Right lobe of liver (tissue), 6 donors: ENCODE results near the gene PPP1R9A. TPM values are rescaled to one million over a fixed set of nuclear protein-coding genes. Genes with fewer than 3 reads are reported as not detected.

Experiments
- ATAC-seq, 4 donors: fragments of 200-7000 bp; cut with Tn5 transposase; one replicate each; pipeline ENCODE4 v1.9.1; 2020; ENCODE audit warnings: mild to moderate bottlenecking in 4 of 4, moderate library complexity in 4 of 4
- DNase-seq, 3 donors: peaks; one replicate each; pipeline ENCODE4 v3.0.0-alpha.2; 2020
- H3K27ac ChIP-seq, 3 donors: fragments of 200-600 bp; one replicate each; pipeline ENCODE4 v1.8.0; 2022
- H3K27me3 ChIP-seq, 2 donors: fragments of 200-600 bp; one replicate each; pipeline ENCODE4 v1.8.0; 2022
- H3K36me3 ChIP-seq, 4 donors: fragments of 200-600 bp; sonication (generic) in 1 of 4; one replicate each; pipeline versions ENCODE4 v1.5.1 to v1.8.0; 2017 to 2022; ENCODE audit warnings: control low read depth in 1 of 4
- H3K4me1 ChIP-seq, 4 donors: fragments of 200-600 bp; sonication (generic) in 1 of 4; one replicate each; pipeline versions ENCODE4 v1.5.1 to v1.8.0; 2017 to 2022; ENCODE audit warnings: control low read depth in 1 of 4
- H3K4me3 ChIP-seq, 3 donors: fragments of 200-600 bp; one replicate each; pipeline ENCODE4 v1.8.0; 2022
- H3K9me3 ChIP-seq, 4 donors: fragments of 200-600 bp; sonication (generic) in 1 of 4; one replicate each; pipeline versions ENCODE4 v1.5.1 to v1.8.0; 2017 to 2022; ENCODE audit warnings: control low read depth in 1 of 4
- POLR2A ChIP-seq: fragments of 450-650 bp; IDR thresholded peaks from one replicate; pipeline ENCODE4 v1.6.1; 2017; ENCODE audit warnings: antibody characterized with exemption, mild to moderate bottlenecking
- WGBS: methylation state at CpG from one replicate; pipeline ENCODE4 v1.1.6; 2018; ENCODE audit warnings: low coverage, low lambda C conversion rate; ENCODE audit not compliant: insufficient coverage; ENCODE audit errors: missing lambda C conversion rate; 5-methylcytosine and 5-hydroxymethylcytosine counted together
- intact Hi-C, 2 donors: fragments of 100-400 bp; cut with DNase I; formaldehyde crosslinking; loops; one replicate each; pipeline versions ENCODE4 v1.11.2 to v1.14.1; 2022
- total RNA-seq, 6 experiments: library from RNA; depleted of rRNA in 2 of 6; stranded (reverse); fragments of >200 nt in 2 of 6; fragmentation: NEBNext Ultra II Directional in 3 of 6; extraction: Animal tissue kit (Norgen Biotek cat#: 25700) in 3 of 6; gene quantifications; one replicate each; pipeline versions ENCODE4 v1.1.0 to v1.2.4, GENCODE V29; 2016 to 2023
- TF ChIP-seq, protein P1 (sequence below), 4 donors: fragments of 200-600 bp in 3 of 4; fragments of 450-650 bp in 1 of 4; IDR thresholded peaks; one replicate each; pipeline versions ENCODE4 v1.5.1 to v1.8.0; 2016 to 2022; ENCODE audit warnings: antibody characterized with exemption in 4 of 4, mild to moderate bottlenecking in 2 of 4
- donor health status: DM: no; HTN: yes; CAD: no.
- donor health status: DM: no; HTN: no; CAD: no.
- donor health status: DM: no; HTN: no; CAD: no.
- donor health status: DM: no; HTN: yes; CAD: no.
- donor health status: DM: no; HTN: yes; CAD: no.

Gene PPP1R9A
- total RNA-seq, 6 experiments from 2014 or later, result 0.49 to 2.0 (median 0.81) TPM

DNA sequence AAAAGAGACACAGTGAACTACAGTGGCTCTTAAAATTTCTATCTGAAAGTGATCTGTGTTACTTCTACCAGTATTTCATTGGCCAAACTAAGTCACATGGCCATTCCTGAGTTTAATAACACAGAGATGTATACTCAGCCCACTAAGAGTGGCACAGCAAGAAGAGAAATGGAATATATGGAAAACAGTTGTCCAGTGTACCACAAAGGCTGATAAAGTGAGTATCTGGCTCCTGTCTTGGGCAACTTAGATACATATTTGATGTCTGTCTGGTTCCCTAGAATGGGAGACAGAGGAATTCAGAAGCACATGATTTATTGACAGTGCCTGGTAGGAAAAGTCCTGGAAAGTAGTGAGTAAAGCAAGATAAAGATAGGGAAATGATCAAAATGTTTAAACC lies 427.1 kb downstream of the PPP1R9A start:
- Histone ChIP-seq H3K27me3 (no peaks in the 10 kb centered on the region), H3K9me3 (no peaks in the 10 kb centered on the region), H3K4me3 (no peak overlapping the region), H3K36me3 (no peaks in the 10 kb centered on the region), H3K4me1 (peaks cover 0 to 7% (median 0%) of the 10 kb centered on the region in 4 donors), H3K27ac (no peak overlapping the region)
- no peak for DNase-seq
- ATAC-seq, result peak in 1 of 4 donors; percentile 9
- no peak for TF ChIP-seq POLR2A
- TF ChIP-seq, protein P1, sequence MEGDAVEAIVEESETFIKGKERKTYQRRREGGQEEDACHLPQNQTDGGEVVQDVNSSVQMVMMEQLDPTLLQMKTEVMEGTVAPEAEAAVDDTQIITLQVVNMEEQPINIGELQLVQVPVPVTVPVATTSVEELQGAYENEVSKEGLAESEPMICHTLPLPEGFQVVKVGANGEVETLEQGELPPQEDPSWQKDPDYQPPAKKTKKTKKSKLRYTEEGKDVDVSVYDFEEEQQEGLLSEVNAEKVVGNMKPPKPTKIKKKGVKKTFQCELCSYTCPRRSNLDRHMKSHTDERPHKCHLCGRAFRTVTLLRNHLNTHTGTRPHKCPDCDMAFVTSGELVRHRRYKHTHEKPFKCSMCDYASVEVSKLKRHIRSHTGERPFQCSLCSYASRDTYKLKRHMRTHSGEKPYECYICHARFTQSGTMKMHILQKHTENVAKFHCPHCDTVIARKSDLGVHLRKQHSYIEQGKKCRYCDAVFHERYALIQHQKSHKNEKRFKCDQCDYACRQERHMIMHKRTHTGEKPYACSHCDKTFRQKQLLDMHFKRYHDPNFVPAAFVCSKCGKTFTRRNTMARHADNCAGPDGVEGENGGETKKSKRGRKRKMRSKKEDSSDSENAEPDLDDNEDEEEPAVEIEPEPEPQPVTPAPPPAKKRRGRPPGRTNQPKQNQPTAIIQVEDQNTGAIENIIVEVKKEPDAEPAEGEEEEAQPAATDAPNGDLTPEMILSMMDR (IDR thresholded peaks at IDR 0.05), result no peak
- intact Hi-C loops, result no loop called here

DNA sequence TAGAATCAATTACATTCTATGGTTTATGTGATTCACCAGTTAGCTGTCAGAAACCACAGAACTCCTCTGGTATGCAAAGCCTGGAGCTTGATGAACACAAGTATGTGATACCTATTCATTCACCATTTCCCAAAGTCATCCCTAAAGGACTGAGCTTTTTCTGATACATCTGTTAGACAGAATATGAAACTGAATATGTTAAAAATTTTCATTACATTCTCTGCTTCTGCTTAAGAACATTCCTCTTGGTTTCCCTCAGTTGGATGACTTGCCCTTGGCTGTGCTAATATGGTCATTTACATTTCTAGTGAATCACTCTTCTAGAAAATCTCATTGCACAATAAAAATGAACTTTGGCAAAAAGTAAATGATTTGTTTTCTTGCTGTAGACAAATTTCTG lies 427.7 kb downstream of the PPP1R9A start:
- TF ChIP-seq, protein P1 (IDR thresholded peaks at IDR 0.05), result no peak
- no peak for TF ChIP-seq POLR2A
- ATAC-seq (peak in 3 of 4 donors; percentile 15 to 52 (median 19)), DNase-seq (no peak)
- Histone ChIP-seq H3K4me3 (no peak overlapping the region), H3K9me3 (no peaks in the 10 kb centered on the region), H3K4me1 (peaks cover 0 to 7% (median 0%) of the 10 kb centered on the region in 4 donors), H3K27ac (no peak overlapping the region), H3K27me3 (no peaks in the 10 kb centered on the region), H3K36me3 (no peaks in the 10 kb centered on the region)
- intact Hi-C loops, result no loop called here

DNA sequence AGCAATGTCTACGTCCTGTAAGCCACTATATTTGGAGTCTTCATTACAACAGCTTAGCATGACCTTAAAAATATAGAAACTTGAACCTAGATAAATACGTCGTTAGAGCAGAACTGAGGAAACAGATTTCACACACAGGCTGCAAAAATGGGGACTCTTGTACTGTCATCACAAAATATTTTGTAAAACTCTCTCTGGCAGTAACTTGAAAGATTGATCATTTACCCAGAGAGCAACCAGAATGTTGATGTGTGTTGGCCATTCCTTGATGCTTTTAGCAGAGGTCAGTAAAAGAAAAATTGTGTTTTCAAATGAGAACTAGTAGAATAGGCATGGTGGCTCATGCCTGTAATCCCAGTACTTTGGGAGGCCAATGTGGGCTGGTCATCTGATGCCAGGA lies 431.4 kb downstream of the PPP1R9A start:
- no peaks in the 10 kb centered on the region for H3K27me3 ChIP-seq
- H3K4me3 ChIP-seq, result no peak overlapping the region
- H3K36me3 ChIP-seq, result no peaks in the 10 kb centered on the region
- no peaks in the 10 kb centered on the region for H3K9me3 ChIP-seq
- 24% methylated on average over 3 of the region's 3 CpGs for WGBS
- no peak for TF ChIP-seq POLR2A
- no peak for DNase-seq
- intact Hi-C loops, result no loop called here
- peaks cover 0 to 7% (median 0%) of the 10 kb centered on the region in 4 donors for H3K4me1 ChIP-seq
- no peak overlapping the region for H3K27ac ChIP-seq
- ATAC-seq, result peak; percentile 40 to 53 (median 46)

DNA sequence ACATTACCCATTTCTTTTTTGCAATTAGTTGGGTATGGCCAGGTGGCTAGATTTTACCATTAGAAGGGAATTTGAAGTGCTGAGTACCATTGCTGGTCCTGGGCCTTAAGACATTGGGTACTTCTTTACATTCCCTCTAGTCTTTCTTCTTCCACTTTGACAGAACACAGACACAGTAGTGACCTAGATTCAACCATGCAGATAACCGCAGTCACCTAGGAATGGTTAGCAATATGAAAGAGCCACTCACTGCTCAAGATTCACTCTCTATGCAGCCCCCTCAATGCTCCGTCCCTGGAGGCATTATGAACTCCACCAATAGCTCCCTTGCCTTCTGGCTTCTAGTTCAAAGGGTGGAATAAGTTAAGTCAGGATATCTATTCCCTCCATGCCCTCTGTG lies 433.1 kb downstream of the PPP1R9A start:
- no peaks in the 10 kb centered on the region for H3K36me3 ChIP-seq
- TF ChIP-seq, protein P1 (IDR thresholded peaks at IDR 0.05), result no peak
- H3K27me3 ChIP-seq, result no peaks in the 10 kb centered on the region
- no peaks in the 10 kb centered on the region for H3K9me3 ChIP-seq
- peak in 2 of 4 donors; percentile 6 to 16 for ATAC-seq
- WGBS, result 60% methylated on average over 1 of the region's 2 CpGs
- no peak overlapping the region for H3K4me3 ChIP-seq
- intact Hi-C loops, result no loop called here
- peaks cover 0 to under 1% (median 0%) of the 10 kb centered on the region in 4 donors for H3K4me1 ChIP-seq
- H3K27ac ChIP-seq, result no peak overlapping the region
- no peak for DNase-seq

DNA sequence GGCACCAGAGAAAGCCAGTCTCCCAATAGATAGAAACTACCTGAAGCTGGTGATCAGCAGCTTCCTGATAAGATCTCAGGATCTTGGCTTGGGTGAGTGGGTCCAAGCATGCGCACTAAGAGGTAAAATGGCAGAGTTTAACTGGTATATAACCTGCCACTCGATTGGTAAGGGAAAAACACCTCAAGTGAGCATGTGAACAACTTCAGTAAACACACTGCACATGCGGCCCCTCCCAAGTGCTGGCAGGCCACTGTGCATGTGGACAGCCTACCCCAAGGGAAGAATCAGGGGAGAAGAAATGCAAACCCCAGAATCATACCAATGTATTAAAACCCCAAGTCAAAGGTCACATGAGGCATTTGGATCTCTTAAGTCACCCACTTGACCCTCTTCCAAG lies 434.6 kb downstream of the PPP1R9A start:
- DNase-seq, result no peak
- WGBS, result 61% methylated on average over 3 of the region's 3 CpGs
- TF ChIP-seq, protein P1 (IDR thresholded peaks at IDR 0.05), result no peak
- TF ChIP-seq POLR2A, result no peak
- H3K4me1 ChIP-seq, result no peaks in the 10 kb centered on the region
- peak in 1 of 4 donors; percentile 10 for ATAC-seq
- no peak overlapping the region for H3K27ac ChIP-seq
- no peaks in the 10 kb centered on the region for H3K9me3 ChIP-seq
- no peaks in the 10 kb centered on the region for H3K36me3 ChIP-seq
- no peaks in the 10 kb centered on the region for H3K27me3 ChIP-seq
- intact Hi-C loops, result no loop called here
- no peak overlapping the region for H3K4me3 ChIP-seq
